GM19438 (cell line): ENCODE measurements around the gene LONP2.
"Not testable (repeated sequence)": the region's sequence is repeated elsewhere in the genome, so short reads cannot be mapped to it uniquely, and the experiment has no call there.

Source experiments
- ATAC-seq: cut with Tn5 transposase; IDR thresholded peaks from one replicate; pipeline ENCODE4 v1.9.1; 2021; ENCODE audit warnings: low read depth; ENCODE audit not compliant: unreplicated experiment

The LONP2 gene

GRCh38 chr16:48330841-48331192, 86.7 kb downstream of the LONP2 start:
- ATAC-seq: no peak

- no peak for ATAC-seq
Measured at GRCh38 chr16:48332978-48333377, 88.9 kb downstream of the LONP2 start.

DNA sequence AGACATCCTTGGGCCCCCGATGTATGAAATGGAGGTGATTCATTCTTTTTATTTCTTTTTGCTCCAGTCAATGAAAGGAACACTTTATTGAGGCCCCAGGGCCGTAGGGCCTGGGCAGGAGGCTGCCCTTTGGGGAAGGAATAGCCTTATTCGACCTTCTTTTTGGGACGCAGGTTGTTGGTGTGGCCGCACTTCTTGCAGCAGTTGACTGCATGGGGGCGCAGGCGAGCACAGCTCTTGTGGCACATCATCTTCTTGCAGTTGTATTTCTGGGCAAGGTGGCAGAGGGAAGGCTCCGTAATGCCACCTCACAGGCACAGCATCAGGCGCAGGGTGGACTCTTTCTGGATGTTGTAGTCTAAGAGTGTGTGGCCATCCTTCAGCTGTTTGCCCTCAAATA, 90.2 kb downstream of the LONP2 start:
- no peak for ATAC-seq

- ATAC-seq: no peak
Measured at GRCh38 chr16:48335961-48336360, 91.9 kb downstream of the LONP2 start.

GRCh38 chr16:48340054-48340453, 96.0 kb downstream of the LONP2 start:
- ATAC-seq: no peak

DNA sequence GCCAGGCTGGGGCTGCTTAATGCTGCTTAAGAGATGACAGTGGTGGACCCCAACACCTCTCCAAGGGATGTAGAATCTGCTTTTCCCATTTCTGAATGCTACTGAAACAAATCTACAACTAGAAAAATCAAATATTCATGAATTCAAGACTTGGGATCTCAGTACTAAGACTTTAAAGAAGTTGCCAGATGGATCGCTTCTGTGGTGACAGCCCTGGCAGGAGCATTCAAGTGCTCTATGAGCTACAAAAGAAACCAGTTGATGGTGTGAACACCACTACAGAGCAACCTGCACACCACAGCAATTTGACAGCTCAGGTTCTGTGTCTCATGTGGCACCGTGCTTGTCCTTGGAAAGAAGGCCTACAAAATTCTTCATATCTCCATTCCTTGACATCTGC, 98.5 kb downstream of the LONP2 start:
- no peak for ATAC-seq

DNA sequence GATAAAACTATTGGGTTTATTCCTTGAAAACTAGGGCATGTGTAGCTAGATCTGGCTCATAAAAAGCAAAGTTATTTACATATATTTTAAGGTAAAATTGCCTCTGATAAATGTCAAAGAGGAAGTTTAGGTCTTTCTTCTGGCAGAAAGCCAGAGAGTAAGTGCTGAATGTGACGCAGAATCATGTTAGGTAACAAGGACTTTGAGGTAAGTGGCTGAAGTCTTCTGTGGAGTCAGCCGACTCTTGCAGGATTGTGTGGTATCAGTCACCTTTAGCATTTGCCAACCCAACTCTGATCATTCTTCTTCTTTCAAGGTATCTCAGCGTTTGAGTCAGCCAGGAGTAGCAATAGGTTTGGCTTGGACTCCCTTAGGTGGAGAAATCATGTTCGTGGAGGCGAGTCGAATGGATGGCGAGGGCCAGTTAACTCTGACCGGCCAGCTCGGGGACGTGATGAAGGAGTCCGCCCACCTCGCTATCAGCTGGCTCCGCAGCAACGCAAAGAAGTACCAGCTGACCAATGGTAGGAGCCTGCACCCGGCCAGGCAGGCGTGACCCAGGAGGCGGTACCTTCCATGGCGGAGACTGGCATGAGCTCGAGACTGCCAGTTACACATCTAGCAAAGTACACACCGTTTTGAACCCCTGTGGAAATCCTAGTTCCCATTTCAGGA, 103.2 kb downstream of the LONP2 start:
- no peak for ATAC-seq

DNA sequence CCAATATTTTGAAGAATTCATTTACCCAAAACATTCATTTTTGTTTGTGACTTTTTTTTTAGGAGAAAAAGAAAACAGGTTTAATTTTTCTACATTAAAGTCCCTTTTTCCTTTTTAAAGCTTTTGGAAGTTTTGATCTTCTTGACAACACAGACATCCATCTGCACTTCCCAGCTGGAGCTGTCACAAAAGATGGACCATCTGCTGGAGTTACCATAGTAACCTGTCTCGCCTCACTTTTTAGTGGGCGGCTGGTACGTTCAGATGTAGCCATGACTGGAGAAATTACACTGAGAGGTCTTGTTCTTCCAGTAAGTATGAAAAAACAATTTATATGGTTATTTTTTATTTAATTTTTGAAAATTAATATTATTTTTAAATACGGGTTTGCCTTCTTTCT, 103.9 kb downstream of the LONP2 start:
- no peak for ATAC-seq

DNA sequence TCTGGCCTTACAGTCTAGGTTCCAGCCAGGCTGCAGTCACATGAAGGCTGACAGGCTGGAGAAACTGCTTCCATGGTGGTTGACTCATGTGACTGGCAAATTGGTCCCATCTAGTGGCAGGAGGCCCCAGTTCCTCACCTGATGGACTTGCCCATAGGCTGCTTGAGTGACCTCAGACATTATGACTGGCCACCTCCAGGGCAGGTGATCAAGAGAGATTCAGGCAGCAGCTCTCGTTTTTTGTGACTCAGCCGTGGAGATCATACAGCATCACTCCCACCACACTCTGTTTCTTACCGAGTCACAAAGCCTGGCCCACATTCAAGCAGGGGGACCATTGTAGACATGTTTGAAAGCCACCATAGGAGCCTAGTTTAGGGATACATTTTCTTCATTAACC, 106.6 kb downstream of the LONP2 start:
- no peak for ATAC-seq

DNA sequence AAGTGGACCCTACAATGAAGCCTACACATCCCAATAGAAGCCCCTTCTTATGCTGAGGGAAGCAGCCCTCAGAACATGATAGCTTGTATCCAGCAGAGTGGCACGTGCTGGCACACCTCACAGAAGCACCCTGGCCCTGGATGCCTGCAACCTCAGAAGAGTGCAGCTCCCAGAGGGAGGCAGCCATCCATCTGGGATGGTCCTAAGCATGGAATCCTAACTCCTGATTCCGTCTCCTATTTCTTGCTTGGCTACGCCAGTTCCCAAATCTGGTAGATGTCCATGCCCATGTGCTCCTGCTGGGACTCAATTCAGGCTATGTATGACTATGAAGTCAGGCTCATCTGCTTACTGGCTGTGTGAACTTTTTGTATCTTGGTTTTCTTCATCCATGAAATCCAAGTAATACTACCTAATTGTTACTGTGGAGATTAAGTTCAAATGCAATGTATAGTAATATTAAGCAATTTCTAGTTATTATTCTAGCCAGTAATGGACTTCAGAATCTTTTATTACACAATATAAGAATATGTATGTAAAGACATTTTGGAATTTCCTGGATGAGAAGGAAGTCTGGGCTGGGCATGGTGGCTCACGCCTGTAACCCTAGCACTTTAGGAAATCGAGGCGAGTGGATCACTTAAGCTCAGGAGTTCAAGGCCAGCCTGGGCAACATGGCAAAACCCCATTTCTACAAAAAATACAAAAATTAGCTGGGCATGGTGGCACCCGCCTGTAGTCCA, 108.7 kb downstream of the LONP2 start:
- ATAC-seq: no peak

- peak; percentile 75 for ATAC-seq
Measured at GRCh38 chr16:48353565-48354163, 109.6 kb downstream of the LONP2 start.

DNA sequence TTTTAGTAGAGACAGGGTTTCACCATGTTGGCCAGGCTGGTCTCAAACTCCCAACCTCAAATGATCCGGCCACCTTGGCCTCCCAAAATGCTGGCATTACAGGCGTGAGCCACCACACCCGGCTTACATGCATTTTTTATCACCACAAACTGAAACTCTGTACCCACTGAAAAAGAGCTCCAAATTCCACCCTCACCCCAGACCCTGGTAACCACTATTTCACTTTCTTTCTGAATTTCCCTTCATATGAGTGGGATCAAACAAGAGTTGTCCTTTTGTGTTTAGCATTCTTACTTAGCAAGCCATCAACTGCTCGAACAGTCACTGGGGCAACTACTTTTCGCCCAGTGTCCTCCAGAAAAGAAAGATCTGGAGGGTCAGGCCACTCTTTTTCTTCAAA, 110.3 kb downstream of the LONP2 start:
- ATAC-seq: not testable (repeated sequence)

- ATAC-seq: no peak
Measured at GRCh38 chr16:48354877-48355855, 111.1 kb downstream of the LONP2 start.

- no peak for ATAC-seq
Measured at GRCh38 chr16:48356633-48357376, 112.7 kb downstream of the LONP2 start.

DNA sequence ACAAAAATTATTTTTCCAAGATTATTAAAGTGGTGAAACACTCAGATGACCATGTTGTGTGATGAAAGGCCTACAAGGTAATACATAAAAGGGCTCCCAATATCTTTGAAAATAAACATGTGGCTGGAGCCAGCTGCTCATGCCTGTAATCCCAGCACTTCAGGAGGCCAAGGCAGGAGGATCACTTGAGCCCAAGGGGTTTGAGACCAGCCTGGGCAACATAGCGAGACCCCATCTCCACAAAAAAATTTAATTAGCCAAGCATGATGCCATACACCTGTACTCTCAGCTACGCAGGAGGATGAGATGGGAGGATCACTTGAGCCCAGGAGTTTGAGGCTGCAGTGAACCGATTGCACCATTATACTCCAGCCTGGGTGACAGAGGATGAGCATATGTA, 114.3 kb downstream of the LONP2 start:
- no peak for ATAC-seq

GRCh38 chr16:48359983-48360382, 115.9 kb downstream of the LONP2 start:
- ATAC-seq: no peak

GRCh38 chr16:48361012-48361411, 116.9 kb downstream of the LONP2 start:
- no peak for ATAC-seq

- no peak for ATAC-seq
Measured at GRCh38 chr16:48361540-48362144, 117.5 kb downstream of the LONP2 start.

DNA sequence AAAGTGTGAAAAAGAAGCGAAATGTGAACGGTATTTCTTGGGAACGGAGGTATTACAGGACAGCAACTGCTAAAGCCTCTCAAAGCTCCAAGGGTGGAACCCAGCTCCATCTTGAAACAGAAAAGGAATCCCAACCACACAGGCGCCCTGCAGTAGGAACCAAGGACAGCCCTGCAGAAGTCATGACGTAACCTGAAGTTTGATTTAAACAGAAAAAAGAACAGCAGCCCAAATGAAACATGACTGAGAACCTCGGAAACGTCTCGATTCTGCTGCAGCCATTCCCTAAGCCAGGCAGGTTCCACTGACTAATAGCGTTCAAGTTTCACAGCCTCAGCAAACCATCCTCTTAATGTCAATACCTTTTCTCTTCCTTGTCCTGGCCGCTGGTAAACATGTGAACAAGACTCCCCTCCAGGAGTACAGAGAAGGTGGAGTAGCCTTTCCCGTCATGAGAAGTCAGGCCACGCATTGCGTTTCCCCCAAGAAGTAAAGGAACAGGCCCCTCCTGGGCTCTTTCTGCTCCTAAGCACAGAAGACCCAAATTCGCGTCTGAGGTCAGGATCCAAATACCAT, 121.0 kb downstream of the LONP2 start:
- no peak for ATAC-seq
